ENCODE measurements around the gene MFN1. TPM values are rescaled to one million over a fixed set of nuclear protein-coding genes. Genes with fewer than 3 reads are reported as not detected.

MFN1 gene
- total RNA-seq, 1 donor from 2014 or later: 45.9 TPM

GRCh38 chr3:179404307-179404706 is 56.8 kb downstream of the MFN1 start:
- Histone ChIP-seq H3K27me3 (ENCODE audit: low read depth) (no peaks in the 10 kb centered on the region), H3K4me1 (no peaks in the 10 kb centered on the region), H3K4me3 (no peak overlapping the region), H3K36me3 (peaks cover 72% of the 10 kb centered on the region), H3K9me3 (no peaks in the 10 kb centered on the region), H3K27ac (no peak overlapping the region)
- DNase-seq (no peak), ATAC-seq (no peak)
- no peak for TF ChIP-seq CTCF (IDR thresholded peaks at IDR 0.05)
- intact Hi-C loops (cut with DNase I): no loop called here

GRCh38 chr3:179410331-179410730 is 62.8 kb downstream of the MFN1 start:
- Histone ChIP-seq H3K27me3 (ENCODE audit: low read depth) (no peaks in the 10 kb centered on the region), H3K4me3 (no peak overlapping the region), H3K9me3 (no peaks in the 10 kb centered on the region), H3K4me1 (no peaks in the 10 kb centered on the region), H3K36me3 (peaks cover 65% of the 10 kb centered on the region), H3K27ac (no peak overlapping the region)
- intact Hi-C loops (cut with DNase I): no loop called here
- ATAC-seq (no peak), DNase-seq (no peak)
- no peak for TF ChIP-seq CTCF (IDR thresholded peaks at IDR 0.05)

- no peak for TF ChIP-seq CTCF (IDR thresholded peaks at IDR 0.05)
- intact Hi-C loops (cut with DNase I): no loop called here
- Histone ChIP-seq H3K4me1 (no peaks in the 10 kb centered on the region), H3K9me3 (no peaks in the 10 kb centered on the region), H3K27me3 (ENCODE audit: low read depth) (no peaks in the 10 kb centered on the region), H3K27ac (no peak overlapping the region), H3K36me3 (peaks cover 61% of the 10 kb centered on the region), H3K4me3 (no peak overlapping the region)
- ATAC-seq (no peak), DNase-seq (no peak)
These were observed 63.5 kb downstream of the MFN1 start for GRCh38 chr3:179410999-179411398.

GRCh38 chr3:179414804-179415203 is 67.3 kb downstream of the MFN1 start:
- TF ChIP-seq CTCF (IDR thresholded peaks at IDR 0.05): no peak
- intact Hi-C loops (cut with DNase I): no loop called here
- ATAC-seq: no peak
- H3K36me3 ChIP-seq: peaks cover 66% of the 10 kb centered on the region
- no peak overlapping the region for H3K4me3 ChIP-seq
- no peaks in the 10 kb centered on the region for H3K27me3 ChIP-seq (ENCODE audit: low read depth)
- no peaks in the 10 kb centered on the region for H3K4me1 ChIP-seq
- no peak for DNase-seq
- no peaks in the 10 kb centered on the region for H3K9me3 ChIP-seq
- no peak overlapping the region for H3K27ac ChIP-seq

DNA sequence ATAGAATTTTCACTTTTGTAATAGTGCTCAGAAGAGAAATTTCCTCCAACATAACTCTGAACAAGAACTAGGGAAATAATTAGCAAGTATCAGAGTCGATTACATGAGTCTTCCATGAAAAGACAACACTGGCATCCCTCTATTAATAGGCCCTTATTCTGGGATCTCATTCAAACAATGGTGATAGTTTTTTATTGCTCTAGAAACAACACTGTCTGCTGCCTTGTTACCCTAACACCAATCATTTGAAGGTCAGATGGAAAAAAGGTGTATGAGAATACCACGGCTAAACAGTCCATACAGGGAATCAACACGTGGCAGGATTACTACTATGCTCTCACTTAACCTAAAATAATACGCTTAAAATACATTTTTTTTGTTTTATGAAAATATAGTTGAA is 67.9 kb downstream of the MFN1 start:
- no peak for DNase-seq
- H3K4me3 ChIP-seq: no peak overlapping the region
- H3K9me3 ChIP-seq: no peaks in the 10 kb centered on the region
- H3K27me3 ChIP-seq (ENCODE audit: low read depth): no peaks in the 10 kb centered on the region
- TF ChIP-seq CTCF (IDR thresholded peaks at IDR 0.05): no peak
- H3K4me1 ChIP-seq: no peaks in the 10 kb centered on the region
- intact Hi-C loops (cut with DNase I): no loop called here
- ATAC-seq: no peak
- H3K36me3 ChIP-seq: peaks cover 63% of the 10 kb centered on the region
- no peak overlapping the region for H3K27ac ChIP-seq

GRCh38 chr3:179416681-179417080 is 69.2 kb downstream of the MFN1 start:
- H3K4me3 ChIP-seq: no peak overlapping the region
- DNase-seq (no peak), ATAC-seq (no peak)
- no peaks in the 10 kb centered on the region for H3K27me3 ChIP-seq (ENCODE audit: low read depth)
- H3K9me3 ChIP-seq: no peaks in the 10 kb centered on the region
- TF ChIP-seq CTCF (IDR thresholded peaks at IDR 0.05): no peak
- intact Hi-C loops (cut with DNase I): no loop called here
- no peak overlapping the region for H3K27ac ChIP-seq
- peaks cover 5% of the 10 kb centered on the region for H3K4me1 ChIP-seq
- H3K36me3 ChIP-seq: peaks cover 53% of the 10 kb centered on the region
